ENCODE data around the gene EIF4A3.

Gene EIF4A3

GRCh38 chr17:80089762-80090161 is 57.2 kb downstream of the EIF4A3 start:
- ChIA-PET POLR2A (interaction anchor here (1.2 kb wide), 1 partner anchor 12 kb away, joined by 4 read pairs; the partner anchor contains the start of gene GAA), CTCF (interaction anchor here (1.3 kb wide), 1 partner anchor 12 kb away, joined by 7 read pairs; the partner anchor contains the start of gene GAA)
- no peak for TF ChIP-seq FOXK2 (IDR thresholded peaks at IDR 0.05)
- no peak for TF ChIP-seq ELF4 (IDR thresholded peaks at IDR 0.05)
- no peak for TF ChIP-seq SUZ12 (IDR thresholded peaks at IDR 0.05)
- TF ChIP-seq L3MBTL2 (conservative IDR thresholded peaks at IDR 0.05) = no peak
- no peak for TF ChIP-seq NFRKB (IDR thresholded peaks at IDR 0.05)
- TF ChIP-seq ARNT (IDR thresholded peaks at IDR 0.05) = no peak
- TF ChIP-seq LEF1 (IDR thresholded peaks at IDR 0.05; ENCODE audit: borderline replicate concordance) = no peak
- TF ChIP-seq CTBP1 (IDR thresholded peaks at IDR 0.05; ENCODE audit: borderline replicate concordance) = no peak
- no peak for TF ChIP-seq BHLHE40 (IDR thresholded peaks at IDR 0.05; ENCODE audit: borderline replicate concordance)
- DNase-seq (ENCODE audit: extremely low spot score) = no peak

GRCh38 chr17:80087346-80088265 is 59.3 kb downstream of the EIF4A3 start:
- ChIA-PET POLR2A (interaction anchor here (1.3 kb wide), 1 partner anchor 14 kb away, joined by 6 read pairs; the partner anchor contains the start of gene GAA), CTCF (interaction anchor here (0.5 to 1.2 kb wide), 3 partner anchors 14 to 168 kb away, joined by 3 to 6 read pairs (median 4); partner anchors contain the start of gene GAA)
- DNase-seq (ENCODE audit: extremely low spot score) = no peak
- TF ChIP-seq PKNOX1 (IDR thresholded peaks at IDR 0.05) (no peak), LEF1 (IDR thresholded peaks at IDR 0.05; ENCODE audit: borderline replicate concordance) (no peak), NFRKB (IDR thresholded peaks at IDR 0.05) (no peak), CTBP1 (IDR thresholded peaks at IDR 0.05; ENCODE audit: borderline replicate concordance) (no peak), FOXA1 (IDR thresholded peaks at IDR 0.05) (no peak), TARDBP (IDR thresholded peaks at IDR 0.05) (no peak), HDGF (IDR thresholded peaks at IDR 0.05; ENCODE audit: borderline replicate concordance) (no peak), BHLHE40 (IDR thresholded peaks at IDR 0.05; ENCODE audit: borderline replicate concordance) (no peak), L3MBTL2 (conservative IDR thresholded peaks at IDR 0.05) (no peak), SP1 (IDR thresholded peaks at IDR 0.05) (no peak), FOXM1 (IDR thresholded peaks at IDR 0.05; ENCODE audit: borderline replicate concordance) (no peak), ZNF384 (IDR thresholded peaks at IDR 0.05) (no peak), ARNT (IDR thresholded peaks at IDR 0.05) (no peak), ELF4 (IDR thresholded peaks at IDR 0.05) (no peak), SUZ12 (IDR thresholded peaks at IDR 0.05) (no peak), FOXK2 (IDR thresholded peaks at IDR 0.05) (no peak)

GRCh38 chr17:80086616-80087015 is 60.3 kb downstream of the EIF4A3 start:
- TF ChIP-seq ZNF384 (IDR thresholded peaks at IDR 0.05) (no peak), FOXM1 (IDR thresholded peaks at IDR 0.05; ENCODE audit: borderline replicate concordance) (no peak), BHLHE40 (IDR thresholded peaks at IDR 0.05; ENCODE audit: borderline replicate concordance) (no peak), ELF4 (IDR thresholded peaks at IDR 0.05) (no peak), LEF1 (IDR thresholded peaks at IDR 0.05; ENCODE audit: borderline replicate concordance) (no peak), FOXK2 (IDR thresholded peaks at IDR 0.05) (no peak), CTBP1 (IDR thresholded peaks at IDR 0.05; ENCODE audit: borderline replicate concordance) (no peak), NFRKB (IDR thresholded peaks at IDR 0.05) (no peak), L3MBTL2 (conservative IDR thresholded peaks at IDR 0.05) (no peak), PKNOX1 (IDR thresholded peaks at IDR 0.05) (no peak), HDGF (IDR thresholded peaks at IDR 0.05; ENCODE audit: borderline replicate concordance) (no peak), ARNT (IDR thresholded peaks at IDR 0.05) (no peak), SP1 (IDR thresholded peaks at IDR 0.05) (no peak), FOXA1 (IDR thresholded peaks at IDR 0.05) (no peak), TARDBP (IDR thresholded peaks at IDR 0.05) (no peak), SUZ12 (IDR thresholded peaks at IDR 0.05) (no peak)
- POLR2A ChIA-PET = interaction anchor here (1.3 to 2.7 kb wide), 2 partner anchors 15 kb away, joined by 6 to 9 read pairs; partner anchors contain the start of gene GAA
- no peak for DNase-seq (ENCODE audit: extremely low spot score)
- CTCF ChIA-PET = interaction anchor here (0.5 to 1.2 kb wide), 4 partner anchors 15 to 169 kb away, joined by 3 to 6 read pairs (median 5); partner anchors contain the start of gene GAA

- ChIA-PET POLR2A (interaction anchor here (1.6 to 2.7 kb wide), 2 partner anchors 15 to 92 kb away, joined by 4 to 9 read pairs; partner anchors contain the start of gene GAA), CTCF (interaction anchor here (0.8 to 1.2 kb wide), 3 partner anchors 15 to 82 kb away, joined by 3 to 6 read pairs (median 4); partner anchors contain the start of gene GAA)
- DNase-seq (ENCODE audit: extremely low spot score) = no peak
- no peak for TF ChIP-seq NFRKB (IDR thresholded peaks at IDR 0.05)
- TF ChIP-seq FOXK2 (IDR thresholded peaks at IDR 0.05) = no peak
- no peak for TF ChIP-seq FOXA1 (IDR thresholded peaks at IDR 0.05)
- TF ChIP-seq ELF4 (IDR thresholded peaks at IDR 0.05) = no peak
- no peak for TF ChIP-seq ARNT (IDR thresholded peaks at IDR 0.05)
- TF ChIP-seq SUZ12 (IDR thresholded peaks at IDR 0.05) = no peak
- TF ChIP-seq L3MBTL2 (conservative IDR thresholded peaks at IDR 0.05) = no peak
- no peak for TF ChIP-seq TARDBP (IDR thresholded peaks at IDR 0.05)
- TF ChIP-seq HDGF (IDR thresholded peaks at IDR 0.05; ENCODE audit: borderline replicate concordance) = no peak
- no peak for TF ChIP-seq LEF1 (IDR thresholded peaks at IDR 0.05; ENCODE audit: borderline replicate concordance)
- TF ChIP-seq FOXM1 (IDR thresholded peaks at IDR 0.05; ENCODE audit: borderline replicate concordance) = no peak
- no peak for TF ChIP-seq ZNF384 (IDR thresholded peaks at IDR 0.05)
- no peak for TF ChIP-seq SP1 (IDR thresholded peaks at IDR 0.05)
- TF ChIP-seq BHLHE40 (IDR thresholded peaks at IDR 0.05; ENCODE audit: borderline replicate concordance) = no peak
- no peak for TF ChIP-seq PKNOX1 (IDR thresholded peaks at IDR 0.05)
- no peak for TF ChIP-seq CTBP1 (IDR thresholded peaks at IDR 0.05; ENCODE audit: borderline replicate concordance)
Observed at GRCh38 chr17:80086081-80086480, 60.8 kb downstream of the EIF4A3 start.

- TF ChIP-seq LEF1 (IDR thresholded peaks at IDR 0.05; ENCODE audit: borderline replicate concordance) (no peak), HDGF (IDR thresholded peaks at IDR 0.05; ENCODE audit: borderline replicate concordance) (no peak), CTBP1 (IDR thresholded peaks at IDR 0.05; ENCODE audit: borderline replicate concordance) (no peak), SP1 (IDR thresholded peaks at IDR 0.05) (no peak), TARDBP (IDR thresholded peaks at IDR 0.05) (no peak), SUZ12 (IDR thresholded peaks at IDR 0.05) (no peak), FOXM1 (IDR thresholded peaks at IDR 0.05; ENCODE audit: borderline replicate concordance) (no peak), ELF4 (IDR thresholded peaks at IDR 0.05) (no peak), ZNF384 (IDR thresholded peaks at IDR 0.05) (no peak), ARNT (IDR thresholded peaks at IDR 0.05) (no peak), PKNOX1 (IDR thresholded peaks at IDR 0.05) (no peak)
- DNase-seq (ENCODE audit: extremely low spot score) = no peak
- ChIA-PET POLR2A (interaction anchor here (1.6 to 2.7 kb wide), 2 partner anchors 17 to 91 kb away, joined by 4 to 9 read pairs; partner anchors contain the start of gene GAA), CTCF (interaction anchor here (0.6 kb wide), 1 partner anchor 339 kb away, joined by 3 read pairs; no protein-coding TSS in a partner anchor)
Observed at GRCh38 chr17:80084773-80085172, 62.2 kb downstream of the EIF4A3 start.
